Stimulated activated CD4-positive, alpha-beta T cell treated with anti-CD3 and anti-CD28 coated beads, TNF-alpha, amount 100 ng/mL, for 24 hours (primary cell): ENCODE data around the gene ENHO.

Experiments used
- DNase-seq, 3 experiments: peaks; one replicate each; pipeline ENCODE4 v3.0.0-alpha.2; 2020; ENCODE audit warnings: low read depth in 3 of 3

The ENHO gene

DNA sequence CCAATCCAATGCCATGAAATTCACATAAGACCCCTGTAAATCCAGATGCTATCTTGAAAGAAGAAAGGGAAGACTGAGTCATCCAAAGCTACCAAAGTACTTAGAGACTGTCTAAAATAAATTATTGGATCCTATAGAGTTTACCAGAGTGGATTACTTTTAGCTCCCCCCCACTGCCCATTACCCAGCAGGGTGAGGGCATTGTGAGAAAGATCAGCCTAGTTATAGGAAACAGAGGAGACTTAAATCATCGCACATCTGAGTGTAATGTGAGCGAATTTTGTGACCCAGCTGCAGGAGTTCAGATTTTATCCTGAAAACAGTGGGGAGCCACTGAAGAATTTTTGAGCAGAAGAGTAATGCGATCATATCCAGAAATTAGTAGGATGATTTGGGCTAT is 1.6 kb upstream of the ENHO start:
- no peak for DNase-seq

GRCh38 chr9:34522091-34522887 is 501 bp downstream of the ENHO start:
- DNase-seq: no peak

DNA sequence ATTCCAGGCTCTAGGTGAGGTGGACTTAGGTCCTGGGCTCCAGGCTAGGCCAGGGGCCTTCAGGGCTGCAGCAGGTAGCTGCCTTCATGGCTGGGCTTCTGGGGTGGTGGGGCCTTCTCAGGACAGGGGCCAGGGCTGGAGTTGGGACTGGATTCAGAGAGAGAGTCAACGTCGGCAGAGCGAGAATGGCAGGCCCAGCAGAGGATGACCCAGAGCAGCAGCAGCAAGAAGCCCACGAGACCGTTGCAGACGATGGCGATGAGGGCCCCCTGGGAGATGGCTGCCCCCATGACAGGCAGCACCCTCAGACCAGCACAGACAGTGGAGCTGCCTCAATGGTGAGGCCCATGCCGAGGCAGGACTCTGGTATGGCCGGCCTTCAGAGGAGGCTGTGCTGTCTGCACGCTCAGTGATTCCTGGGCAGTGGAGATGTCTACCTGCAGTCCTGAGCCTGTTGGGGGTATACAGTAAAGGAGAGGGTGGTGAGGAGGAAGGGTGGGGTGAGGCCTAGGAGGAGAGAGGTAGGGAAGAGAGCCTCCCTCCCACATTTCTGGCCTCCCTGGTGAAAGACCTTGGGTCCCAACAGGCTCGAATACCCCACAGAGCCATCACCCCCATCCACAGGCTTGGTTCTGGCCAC is 1.3 kb downstream of the ENHO start:
- no peak for DNase-seq

DNA sequence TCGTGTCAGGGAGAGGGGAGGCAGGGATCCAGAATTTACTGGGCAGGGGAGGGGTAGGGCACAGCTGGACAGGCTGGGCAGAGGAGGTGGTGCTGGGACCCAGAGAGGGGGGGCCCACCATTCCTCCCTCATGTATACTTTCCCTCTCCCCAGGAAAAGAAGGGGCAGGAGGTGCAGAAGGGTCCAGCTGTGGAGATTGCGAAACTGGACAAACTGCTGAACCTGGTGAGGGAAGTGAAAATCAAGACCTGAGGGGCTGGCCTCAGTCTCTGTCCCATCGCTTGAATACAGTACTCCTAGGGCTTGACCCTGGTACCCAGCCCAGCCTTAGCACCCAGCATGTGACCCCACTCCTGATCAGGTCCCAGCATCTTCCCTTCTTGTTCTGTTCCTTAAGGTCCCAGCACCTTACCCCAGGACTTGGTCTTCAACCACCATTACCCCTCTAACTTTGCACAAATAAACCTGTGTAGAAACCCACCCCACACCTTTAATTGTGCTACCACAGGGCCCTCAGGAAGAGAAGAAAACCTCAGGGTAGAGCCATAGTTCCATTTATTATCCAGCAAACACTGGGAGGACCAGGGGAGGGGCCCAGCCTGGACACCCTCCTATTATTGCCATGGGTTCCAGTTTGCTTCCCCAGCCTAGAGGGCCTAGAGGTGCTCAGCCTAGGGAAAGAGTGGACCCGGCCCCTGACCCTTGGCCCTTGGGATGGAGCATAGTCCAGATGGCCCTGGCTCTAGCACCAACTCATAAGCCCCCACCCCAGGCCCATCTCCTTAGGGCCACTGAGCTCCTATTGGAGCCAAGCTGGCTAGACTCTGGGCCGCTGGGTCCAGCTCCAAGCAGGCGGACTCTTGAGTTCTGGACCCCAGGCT is 2.0 kb downstream of the ENHO start:
- DNase-seq: no peak

DNA sequence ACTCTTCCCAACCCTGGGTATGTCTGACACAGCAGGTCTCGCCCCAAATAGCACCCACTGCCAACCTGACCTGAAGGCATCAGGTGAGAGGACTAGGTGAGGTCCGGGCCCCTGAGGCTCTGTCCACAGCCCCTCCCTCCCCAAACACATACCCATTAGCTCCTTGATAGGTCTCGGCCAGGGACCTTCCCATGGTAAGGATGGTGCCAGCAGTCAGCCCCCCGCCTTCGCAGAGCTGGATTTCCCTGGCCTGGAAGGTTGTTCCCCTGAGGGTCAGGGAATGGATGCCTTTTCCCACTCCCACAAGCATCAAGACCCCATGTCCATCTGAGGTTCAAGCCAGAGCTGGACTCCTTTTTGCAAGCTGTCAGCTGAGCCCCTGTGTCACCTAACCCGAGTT is 2.7 kb downstream of the ENHO start:
- DNase-seq: no peak

DNA sequence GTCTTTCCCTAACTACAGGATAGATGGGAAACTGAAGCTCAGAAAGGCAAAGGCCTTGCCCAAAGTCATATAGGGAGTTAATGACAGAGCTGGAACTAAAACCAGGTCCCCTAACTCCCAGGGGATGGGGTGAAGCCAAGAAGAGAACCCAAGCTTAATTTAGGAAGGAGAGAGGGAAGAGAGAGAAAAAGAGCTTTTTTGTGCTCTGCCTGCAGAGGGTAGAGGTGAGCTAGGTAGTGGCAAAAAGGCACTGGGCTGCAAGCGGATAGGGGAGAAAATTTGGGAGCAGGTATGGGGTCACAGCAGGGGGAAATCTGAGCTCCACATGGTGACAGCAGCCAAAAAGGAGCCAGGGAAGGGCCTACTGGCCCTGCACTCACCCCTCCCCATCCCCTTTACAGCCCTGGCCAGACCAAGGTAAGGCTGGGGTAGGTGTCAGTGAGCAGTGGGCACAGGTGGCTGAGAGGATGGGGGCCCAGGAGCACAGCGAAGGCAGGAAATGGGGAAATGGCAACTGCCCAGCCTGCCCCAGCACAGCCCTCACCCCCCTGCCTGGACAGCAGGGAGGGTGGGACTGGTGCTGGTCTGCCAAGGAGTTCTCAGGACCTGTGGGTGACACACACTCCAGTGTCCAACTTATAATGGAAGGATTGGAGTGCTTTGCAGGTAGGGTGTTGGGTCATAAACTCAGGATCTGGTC is 3.3 kb downstream of the ENHO start:
- no peak for DNase-seq

DNA sequence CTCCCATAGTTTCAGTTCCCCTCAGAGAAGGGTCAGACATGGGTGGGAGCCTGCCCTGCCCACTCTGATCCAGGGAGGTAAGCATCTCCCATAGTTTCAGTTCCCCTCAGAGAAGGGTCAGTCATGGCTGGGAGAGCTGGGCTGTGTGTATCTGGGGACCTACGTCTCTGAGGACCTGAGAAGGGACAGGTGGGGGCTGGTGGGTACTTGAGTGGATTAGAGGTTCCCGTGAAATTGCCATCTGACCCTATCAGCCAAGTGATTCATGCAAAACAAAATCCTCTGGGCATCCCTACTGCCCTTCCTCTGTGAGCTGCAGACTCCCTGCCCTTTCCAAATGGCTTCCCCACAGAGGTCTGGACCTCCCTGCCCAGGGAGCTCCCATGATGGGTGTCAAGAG is 3.9 kb downstream of the ENHO start:
- no peak for DNase-seq

GRCh38 chr9:34518110-34518616 is 4.6 kb downstream of the ENHO start:
- DNase-seq: no peak

DNA sequence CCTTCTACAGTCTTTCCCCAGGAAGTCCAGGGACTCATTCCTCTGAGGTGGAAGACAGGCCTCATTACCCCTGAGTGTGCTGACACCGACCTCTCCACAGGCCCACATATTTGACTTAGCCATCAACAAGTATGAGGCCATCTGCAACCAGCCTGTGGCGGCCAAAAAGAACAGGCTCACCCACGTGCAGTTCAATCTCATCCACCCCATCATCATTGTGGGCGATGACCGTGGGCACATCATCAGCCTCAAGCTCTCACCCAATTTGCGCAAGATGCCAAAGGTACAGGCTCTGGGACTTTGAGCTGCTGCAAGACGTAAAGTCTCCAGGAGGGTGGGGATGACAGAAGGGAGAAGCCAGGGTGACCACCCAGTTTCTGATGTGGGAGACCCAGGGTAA is 5.6 kb downstream of the ENHO start:
- no peak for DNase-seq

GRCh38 chr9:34515959-34516358 is 6.8 kb downstream of the ENHO start:
- DNase-seq: no peak

DNA sequence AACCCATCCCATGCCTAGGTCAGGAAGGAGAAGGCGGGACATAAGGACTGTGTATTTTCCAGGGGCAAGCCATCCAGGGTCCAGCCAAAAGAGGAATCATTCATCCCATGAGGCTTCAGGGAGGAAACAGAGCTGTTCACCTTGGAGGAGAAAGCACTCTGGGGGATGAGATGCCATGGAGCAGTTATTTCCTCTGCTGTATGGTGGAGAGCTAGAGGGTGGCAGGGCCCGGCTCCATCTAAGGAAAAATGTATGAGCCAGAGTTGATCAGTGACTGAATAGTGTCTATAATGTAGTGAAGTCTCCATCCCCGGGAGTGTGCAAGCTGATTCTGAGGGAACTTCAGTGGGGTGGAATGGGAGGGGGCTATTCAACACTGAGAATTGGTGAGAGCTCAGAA is 8.0 kb downstream of the ENHO start:
- no peak for DNase-seq

- no peak for DNase-seq
Observed at GRCh38 chr9:34514401-34514800, 8.4 kb downstream of the ENHO start.

- no peak for DNase-seq
Observed at GRCh38 chr9:34513567-34514214, 9.1 kb downstream of the ENHO start.

- no peak for DNase-seq
Observed at GRCh38 chr9:34512131-34513078, 10.4 kb downstream of the ENHO start.

DNA sequence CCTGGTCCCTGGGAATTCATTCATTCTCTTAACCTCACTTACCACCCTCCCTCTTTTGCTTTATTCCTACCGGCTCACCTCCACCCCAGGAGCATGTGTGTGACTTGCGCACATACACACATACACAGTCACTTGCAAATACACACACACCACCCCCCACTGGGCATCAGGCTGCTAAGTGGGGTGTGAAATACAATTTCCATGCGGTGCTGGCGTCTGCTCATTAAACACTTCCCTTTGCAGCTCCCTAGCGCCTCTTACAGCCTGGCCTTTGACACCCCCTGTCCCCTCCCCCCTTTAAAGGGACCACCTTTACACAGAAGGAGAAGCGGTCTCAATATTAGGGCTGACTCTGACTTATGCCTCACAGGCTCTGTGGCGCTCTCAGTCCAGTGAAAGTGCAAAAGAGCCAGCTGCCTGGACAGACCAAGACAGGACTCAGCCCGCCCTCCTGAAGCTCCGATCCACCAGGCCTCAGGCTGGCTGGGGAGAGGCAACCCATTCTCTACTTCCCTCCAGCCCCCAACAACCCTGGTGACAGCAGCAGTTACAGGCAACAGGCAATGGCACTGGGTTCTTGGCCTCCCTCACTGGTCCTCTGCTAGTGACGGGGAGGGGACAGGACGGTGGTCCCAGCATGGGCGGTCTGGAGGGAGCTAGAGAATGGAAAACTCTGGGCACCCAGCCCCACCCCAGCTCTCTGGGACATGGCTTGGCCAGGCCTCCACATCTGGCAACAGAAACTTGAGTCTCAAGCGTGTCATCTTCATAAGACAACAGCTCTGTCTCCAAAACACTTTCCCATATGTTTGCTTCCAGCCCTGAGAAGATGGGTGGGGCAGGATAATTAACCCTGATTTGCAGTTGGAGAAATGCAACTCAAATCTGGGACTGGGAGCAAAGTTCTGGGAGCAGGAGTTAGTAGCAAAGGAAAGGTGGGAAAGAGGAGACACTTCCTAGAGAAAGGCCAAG is 12.0 kb downstream of the ENHO start:
- DNase-seq: no peak

DNA sequence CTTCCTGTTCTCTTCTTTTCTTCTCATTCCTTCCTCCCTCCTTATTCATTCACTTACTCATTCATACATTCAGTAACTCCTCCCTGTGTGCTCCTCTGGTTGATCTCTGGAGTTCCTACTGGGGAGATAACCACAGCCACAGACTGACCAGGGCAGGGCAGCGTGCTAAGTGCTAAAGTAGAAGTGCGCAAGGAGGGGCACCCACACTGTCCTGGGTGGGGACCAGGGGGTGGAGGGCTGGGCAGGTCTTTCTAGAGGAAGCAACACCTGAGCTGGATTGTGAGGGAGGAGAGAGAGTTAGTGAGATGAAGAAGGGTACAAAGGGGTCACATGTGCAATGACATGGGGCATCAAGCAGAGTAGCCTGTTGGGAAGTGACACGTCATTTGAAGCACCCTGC is 13.8 kb downstream of the ENHO start:
- no peak for DNase-seq

DNA sequence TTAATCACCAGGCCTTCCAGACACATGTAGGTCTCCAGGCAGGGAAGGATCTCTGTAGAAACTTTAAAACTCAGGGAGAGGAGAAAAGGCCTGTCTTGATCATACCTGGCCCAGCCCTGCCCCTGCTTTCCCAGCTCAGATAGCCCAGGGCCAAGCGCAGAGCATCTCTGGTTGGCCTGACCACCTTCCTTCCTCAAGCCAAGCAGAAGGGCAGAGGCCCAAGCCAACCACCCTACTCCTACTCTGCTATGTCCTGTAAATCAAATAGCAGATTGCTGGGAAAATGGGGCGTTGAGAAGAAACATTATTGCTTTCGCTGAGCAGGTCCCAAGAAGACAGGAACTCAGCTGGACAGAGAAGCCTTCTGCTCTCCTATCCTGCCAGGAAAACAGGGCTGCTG is 14.3 kb downstream of the ENHO start:
- no peak for DNase-seq

- no peak for DNase-seq
Observed at GRCh38 chr9:34507966-34508365, 14.8 kb downstream of the ENHO start.

- DNase-seq: no peak
Observed at GRCh38 chr9:34507556-34507955, 15.2 kb downstream of the ENHO start.
